ENCODE results near the gene FATE1.

Gene FATE1

GRCh38 chrX:151704041-151704663 lies 11.7 kb upstream of the FATE1 start:
- DNase-seq (ENCODE audit: low read depth): no peak

GRCh38 chrX:151708821-151709220 lies 7.0 kb upstream of the FATE1 start:
- no peak for DNase-seq (ENCODE audit: low read depth)

GRCh38 chrX:151710457-151710856 lies 5.4 kb upstream of the FATE1 start:
- DNase-seq (ENCODE audit: low read depth): no peak

- DNase-seq (ENCODE audit: low read depth): no peak
These were observed 4.7 kb upstream of the FATE1 start for GRCh38 chrX:151711154-151711553.

GRCh38 chrX:151711787-151712186 lies 4.0 kb upstream of the FATE1 start:
- no peak for DNase-seq (ENCODE audit: low read depth)

- DNase-seq (ENCODE audit: low read depth): no peak
These were observed 3.6 kb upstream of the FATE1 start for GRCh38 chrX:151712253-151712652.

- DNase-seq (ENCODE audit: low read depth): no peak
These were observed 2.0 kb upstream of the FATE1 start for GRCh38 chrX:151713849-151714248.

- DNase-seq (ENCODE audit: low read depth): no peak
These were observed 1.5 kb upstream of the FATE1 start for GRCh38 chrX:151714362-151714761.

- DNase-seq (ENCODE audit: low read depth): no peak
These were observed 6.5 kb downstream of the FATE1 start for GRCh38 chrX:151722241-151722846.

- DNase-seq (ENCODE audit: low read depth): no peak
These were observed 7.4 kb downstream of the FATE1 start for GRCh38 chrX:151723156-151723760.

- no peak for DNase-seq (ENCODE audit: low read depth)
These were observed 8.9 kb downstream of the FATE1 start for GRCh38 chrX:151724563-151725337.

- DNase-seq (ENCODE audit: low read depth): no peak
These were observed 9.4 kb downstream of the FATE1 start for GRCh38 chrX:151725338-151725614.

- DNase-seq (ENCODE audit: low read depth): no peak
These were observed 10.9 kb downstream of the FATE1 start for GRCh38 chrX:151726751-151727150.

- no peak for DNase-seq (ENCODE audit: low read depth)
These were observed 11.5 kb downstream of the FATE1 start for GRCh38 chrX:151727346-151727745.

- DNase-seq (ENCODE audit: low read depth): no peak
These were observed 13.4 kb downstream of the FATE1 start for GRCh38 chrX:151729056-151729725.

- DNase-seq (ENCODE audit: low read depth): no peak
These were observed 18.6 kb downstream of the FATE1 start, which contains the start of gene CNGA2 for GRCh38 chrX:151734446-151734845. Gene CNGA2 (plus strand): TSS chrX:151734746. CDS start chrX:151738484, 3,738 bp downstream.

GRCh38 chrX:151735219-151735618 lies 19.4 kb downstream of the FATE1 start:
- DNase-seq (ENCODE audit: low read depth): no peak

GRCh38 chrX:151736685-151737084 lies 20.9 kb downstream of the FATE1 start:
- DNase-seq (ENCODE audit: low read depth): no peak

- DNase-seq (ENCODE audit: low read depth): no peak
These were observed 21.7 kb downstream of the FATE1 start for GRCh38 chrX:151737494-151737893.

- no peak for DNase-seq (ENCODE audit: low read depth)
These were observed 22.9 kb downstream of the FATE1 start for GRCh38 chrX:151738751-151739150.

- DNase-seq (ENCODE audit: low read depth): no peak
These were observed 25.8 kb downstream of the FATE1 start for GRCh38 chrX:151741606-151742005.

GRCh38 chrX:151742311-151742710 lies 26.5 kb downstream of the FATE1 start:
- no peak for DNase-seq (ENCODE audit: low read depth)
